ENCODE data around the gene STK39. TPM values are rescaled to one million over a fixed set of nuclear protein-coding genes. Genes with fewer than 3 reads are reported as not detected.

STK39 gene
- total and polyA plus RNA-seq, 2 of the 4 experiments (the other 2 are of a cell fraction) = 11.8 to 16.4 TPM

DNA sequence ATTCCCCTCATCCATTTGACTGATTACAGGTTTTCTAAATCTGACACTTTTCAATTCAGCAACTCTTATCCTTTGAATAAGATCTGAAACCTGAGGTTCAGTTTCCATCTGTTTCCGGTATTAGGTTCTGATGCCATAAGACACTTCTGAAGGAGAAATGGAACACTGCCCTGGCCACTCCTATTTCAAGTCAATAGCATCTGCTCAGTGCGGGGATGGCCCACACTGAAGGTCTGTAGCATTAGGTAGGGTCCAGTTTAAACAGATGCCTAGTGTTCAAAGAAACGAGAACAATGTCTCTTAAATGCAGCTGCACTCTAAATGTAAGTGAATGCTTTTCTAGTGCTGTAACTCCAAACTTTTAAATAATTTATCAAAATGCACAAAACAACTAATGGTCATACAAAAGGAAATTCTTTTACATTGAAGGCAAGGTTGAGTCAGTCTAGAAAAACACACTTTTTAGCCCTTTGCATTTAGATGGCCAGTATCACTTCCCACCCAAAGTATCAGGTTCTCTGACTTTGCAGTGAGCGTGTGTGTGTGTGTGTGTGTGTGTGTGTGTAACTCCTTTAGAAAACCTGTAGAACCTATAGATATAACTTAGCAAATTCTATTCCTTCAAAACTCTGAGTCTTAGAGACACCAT, 78.2 kb downstream of the STK39 start:
- ChIA-PET POLR2A (ENCODE audit: unreplicated experiment) (no interaction called here), CTCF (interaction anchor here (0.6 to 1.3 kb wide), 2 partner anchors 9 to 1209 kb away, joined by 3 to 5 read pairs; no protein-coding TSS in a partner anchor)
- BruUV-seq (replicated peaks) = no TSS peak
- H3K9ac ChIP-seq (ENCODE audit: low read depth, low read length) = no peak overlapping the region
- 0 out of 2 replicates have a peak overlapping the region, but pooled peaks have one; percentile 26 for H4K5ac ChIP-seq (ENCODE audit: low read depth, low read length)
- no peaks in the 10 kb centered on the region for H3K27me3 ChIP-seq (ENCODE audit: control insufficient read depth, insufficient read depth, low read length)
- no peak overlapping the region for H3K4me3 ChIP-seq (ENCODE audit: insufficient read depth, low read depth, low read length)
- H4K8ac ChIP-seq (ENCODE audit: low read depth in 2 of 2, low read length in 2 of 2) = no peak overlapping the region
- H2AK5ac ChIP-seq (ENCODE audit: low read depth, low read length) = no peak overlapping the region
- no peak overlapping the region for H2AFZ ChIP-seq (replicated peaks; ENCODE audit: low read length, poor library complexity)
- H4K91ac ChIP-seq (ENCODE audit: insufficient read depth, low read depth, low read length) = 0 out of 2 replicates have a peak overlapping the region, but pooled peaks have one; percentile 7
- no peak overlapping the region for H3K4ac ChIP-seq (ENCODE audit: low read depth, low read length)
- no peak overlapping the region; the same call in 1 of the 2 replicates for H2BK20ac ChIP-seq (ENCODE audit: low read depth, low read length)
- peak; percentile 92 for DNase-seq
- in situ Hi-C loops (cut with MboI; ENCODE audit: low sequenced_read_pairs) (no loop called here), dilution Hi-C loops (cut with HindIII; ENCODE audit: low sequenced_read_pairs, unreplicated experiment) (no loop called here), intact Hi-C loops (cut with micrococcal nuclease) (no loop called here)
- WGBS, 2 experiments (ENCODE audit: extremely low coverage in 2 of 2, insufficient read length in 1 of 2) = 100% methylated on average over 1 of the region's 4 CpGs; no CpG with 5 or more reads in 1 of the 2 experiments
- peak overlapping the region; percentile 34 for H3K4me2 ChIP-seq (ENCODE audit: low read depth, low read length)
- 0 out of 2 replicates have a peak, but pooled peaks cover 2% of the 10 kb centered on the region for H3K36me3 ChIP-seq (ENCODE audit: control insufficient read depth, insufficient read depth, low read length)
- H3K18ac ChIP-seq (ENCODE audit: low read depth, low read length) = no peak overlapping the region
- peak overlapping the region; percentile 30 for H2BK5ac ChIP-seq (ENCODE audit: low read depth, low read length, poor library complexity, severe bottlenecking)
- peaks cover 46 to 66% of the 10 kb centered on the region in 2 experiments for H3K79me1 ChIP-seq (ENCODE audit: low read depth in 1 of 2, low read length in 2 of 2)
- H4K20me1 ChIP-seq (ENCODE audit: insufficient read depth, low read length) = peaks cover 11% of the 10 kb centered on the region
- H3K9me1 ChIP-seq (ENCODE audit: insufficient read depth, low read length) = peaks cover 19% of the 10 kb centered on the region
- no peak overlapping the region for H3K23ac ChIP-seq (ENCODE audit: low read depth, low read length)
- ATAC-seq (ENCODE audit: low read depth) = peak; percentile 71
- no peak overlapping the region for H3K14ac ChIP-seq (replicated peaks; ENCODE audit: low read depth, low read length)
- H3K56ac ChIP-seq (ENCODE audit: extremely low read depth, insufficient read depth, low read length) = no peak overlapping the region
- no peak overlapping the region for H2AK9ac ChIP-seq (replicated peaks; ENCODE audit: low read depth, low read length, poor library complexity)
- H3K27ac ChIP-seq (ENCODE audit: insufficient read depth, low read length) = peak overlapping the region; percentile 38; the same call in 1 of the 2 replicates
- no peaks in the 10 kb centered on the region for H3K9me3 ChIP-seq (ENCODE audit: control insufficient read depth, insufficient read depth, low read length)
- H2BK15ac ChIP-seq (ENCODE audit: low read depth, low read length) = no peak overlapping the region
- no peak overlapping the region for H2BK120ac ChIP-seq (ENCODE audit: low read depth, low read length)
- H3K4me1 ChIP-seq (ENCODE audit: control insufficient read depth, insufficient read depth, low read length) = peaks cover 15% of the 10 kb centered on the region
- TF ChIP-seq, protein P1, sequence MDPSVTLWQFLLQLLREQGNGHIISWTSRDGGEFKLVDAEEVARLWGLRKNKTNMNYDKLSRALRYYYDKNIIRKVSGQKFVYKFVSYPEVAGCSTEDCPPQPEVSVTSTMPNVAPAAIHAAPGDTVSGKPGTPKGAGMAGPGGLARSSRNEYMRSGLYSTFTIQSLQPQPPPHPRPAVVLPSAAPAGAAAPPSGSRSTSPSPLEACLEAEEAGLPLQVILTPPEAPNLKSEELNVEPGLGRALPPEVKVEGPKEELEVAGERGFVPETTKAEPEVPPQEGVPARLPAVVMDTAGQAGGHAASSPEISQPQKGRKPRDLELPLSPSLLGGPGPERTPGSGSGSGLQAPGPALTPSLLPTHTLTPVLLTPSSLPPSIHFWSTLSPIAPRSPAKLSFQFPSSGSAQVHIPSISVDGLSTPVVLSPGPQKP (IDR thresholded peaks at IDR 0.05; ENCODE audit: borderline replicate concordance, low read depth, low read length) = no peak
- TF ChIP-seq SMC3 (IDR thresholded peaks at IDR 0.05; ENCODE audit: low read depth, low read length) = no peak
- no peak for TF ChIP-seq MAZ (IDR thresholded peaks at IDR 0.05; ENCODE audit: borderline replicate concordance, low read depth, low read length)
- TF ChIP-seq, protein P2, sequence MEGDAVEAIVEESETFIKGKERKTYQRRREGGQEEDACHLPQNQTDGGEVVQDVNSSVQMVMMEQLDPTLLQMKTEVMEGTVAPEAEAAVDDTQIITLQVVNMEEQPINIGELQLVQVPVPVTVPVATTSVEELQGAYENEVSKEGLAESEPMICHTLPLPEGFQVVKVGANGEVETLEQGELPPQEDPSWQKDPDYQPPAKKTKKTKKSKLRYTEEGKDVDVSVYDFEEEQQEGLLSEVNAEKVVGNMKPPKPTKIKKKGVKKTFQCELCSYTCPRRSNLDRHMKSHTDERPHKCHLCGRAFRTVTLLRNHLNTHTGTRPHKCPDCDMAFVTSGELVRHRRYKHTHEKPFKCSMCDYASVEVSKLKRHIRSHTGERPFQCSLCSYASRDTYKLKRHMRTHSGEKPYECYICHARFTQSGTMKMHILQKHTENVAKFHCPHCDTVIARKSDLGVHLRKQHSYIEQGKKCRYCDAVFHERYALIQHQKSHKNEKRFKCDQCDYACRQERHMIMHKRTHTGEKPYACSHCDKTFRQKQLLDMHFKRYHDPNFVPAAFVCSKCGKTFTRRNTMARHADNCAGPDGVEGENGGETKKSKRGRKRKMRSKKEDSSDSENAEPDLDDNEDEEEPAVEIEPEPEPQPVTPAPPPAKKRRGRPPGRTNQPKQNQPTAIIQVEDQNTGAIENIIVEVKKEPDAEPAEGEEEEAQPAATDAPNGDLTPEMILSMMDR (conservative IDR thresholded peaks at IDR 0.05; ENCODE audit: low read depth, low read length) = no peak
- TF ChIP-seq CHD1 (IDR thresholded peaks at IDR 0.05; ENCODE audit: low read depth, low read length) = no peak
- TF ChIP-seq, protein P3, sequence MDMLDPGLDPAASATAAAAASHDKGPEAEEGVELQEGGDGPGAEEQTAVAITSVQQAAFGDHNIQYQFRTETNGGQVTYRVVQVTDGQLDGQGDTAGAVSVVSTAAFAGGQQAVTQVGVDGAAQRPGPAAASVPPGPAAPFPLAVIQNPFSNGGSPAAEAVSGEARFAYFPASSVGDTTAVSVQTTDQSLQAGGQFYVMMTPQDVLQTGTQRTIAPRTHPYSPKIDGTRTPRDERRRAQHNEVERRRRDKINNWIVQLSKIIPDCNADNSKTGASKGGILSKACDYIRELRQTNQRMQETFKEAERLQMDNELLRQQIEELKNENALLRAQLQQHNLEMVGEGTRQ (IDR thresholded peaks at IDR 0.05; ENCODE audit: low read depth, low read length) = no peak
- TF ChIP-seq POLR2A (IDR thresholded peaks at IDR 0.05; ENCODE audit: low read depth, low read length) = no peak
- no peak for TF ChIP-seq CEBPB (IDR thresholded peaks at IDR 0.05; ENCODE audit: low read depth, low read length)
- no peak for TF ChIP-seq RCOR1 (IDR thresholded peaks at IDR 0.05; ENCODE audit: insufficient replicate concordance, low read length)
- TF ChIP-seq RFX5 (IDR thresholded peaks at IDR 0.05; ENCODE audit: low read depth, low read length) = no peak
- no peak for TF ChIP-seq NFE2L2 (IDR thresholded peaks at IDR 0.05; ENCODE audit: low read depth, low read length)
- no peak for TF ChIP-seq BHLHE40 (IDR thresholded peaks at IDR 0.05; ENCODE audit: low read depth, low read length)
- no peak for TF ChIP-seq MXI1 (IDR thresholded peaks at IDR 0.05; ENCODE audit: borderline replicate concordance, low read depth, low read length)
- no peak for TF ChIP-seq MAFK (IDR thresholded peaks at IDR 0.05; ENCODE audit: low read depth, low read length)
- TF ChIP-seq RAD21 (IDR thresholded peaks at IDR 0.05; ENCODE audit: low read length) = no peak
